Measurements from ENCODE around the gene RALGPS2.
A peak's percentile ranks its signal among the peaks of the same experiment; 100 is the strongest.
"Not testable (repeated sequence)": the region's sequence is repeated elsewhere in the genome, so short reads cannot be mapped to it uniquely, and the experiment has no call there.

RALGPS2 gene

DNA sequence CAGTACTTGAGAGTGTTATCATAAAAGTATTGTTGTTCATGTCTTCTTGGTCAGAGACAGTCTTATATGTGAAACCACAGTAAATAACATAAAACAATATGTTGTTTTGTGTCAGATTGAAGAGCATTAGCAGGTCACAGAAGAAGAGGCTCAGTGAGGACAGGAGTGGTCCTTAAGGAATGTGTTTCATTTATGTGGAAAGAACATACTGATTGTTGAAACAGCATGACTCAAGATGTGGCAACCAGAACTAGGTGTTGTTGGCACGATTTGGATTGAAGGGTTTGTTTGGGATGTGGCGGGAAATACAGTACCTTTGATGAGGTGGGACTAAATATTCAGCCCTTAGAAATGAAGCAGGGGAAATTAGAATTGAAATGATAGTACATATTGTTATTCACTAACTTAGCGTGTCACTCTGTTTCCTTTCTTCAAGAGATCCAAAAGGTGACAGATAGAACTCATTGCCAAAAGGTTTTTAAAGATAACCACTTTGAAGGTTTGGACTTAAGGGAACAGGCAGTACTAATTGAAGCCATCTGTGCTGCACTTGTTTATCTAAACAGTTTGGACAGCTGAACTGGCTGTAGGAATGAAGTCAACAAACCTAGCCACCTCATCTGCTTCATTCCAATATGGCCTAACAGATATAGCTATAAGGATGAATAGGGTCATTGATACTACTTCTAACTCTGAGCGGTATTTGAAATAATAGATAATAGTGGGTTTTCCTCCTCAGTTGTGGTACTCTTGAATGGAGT, 14.4 kb downstream of the RALGPS2 start:
- Mint-ChIP-seq H3K4me1 (peaks cover 54% of the 10 kb centered on the region), H3K36me3 (peaks cover 87% of the 10 kb centered on the region), H3K9me3 (peaks cover 4% of the 10 kb centered on the region), H3K4me3 (no peak overlapping the region), H3K27ac (peak overlapping the region; percentile 74), H3K27me3 (no peaks in the 10 kb centered on the region)
- ATAC-seq, result no peak

DNA sequence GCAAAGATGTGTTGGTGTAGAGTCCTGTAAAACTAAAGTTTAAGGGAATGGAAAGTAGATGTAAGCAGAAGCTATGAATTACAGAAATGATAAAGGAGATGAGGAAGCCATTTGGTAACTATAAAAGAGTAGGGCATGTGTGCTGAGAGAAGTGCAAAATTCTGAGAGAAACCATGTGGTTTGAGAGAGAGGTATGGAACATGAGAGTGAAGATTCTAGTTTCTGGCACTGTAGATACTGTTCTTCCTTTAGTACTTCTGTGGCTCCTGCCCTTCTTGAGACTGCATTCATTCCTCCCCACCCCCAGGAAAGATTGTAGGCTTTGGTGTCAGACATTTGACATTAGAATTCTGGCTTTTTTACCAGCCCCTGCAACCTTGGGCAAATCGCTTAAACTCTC, 15.4 kb downstream of the RALGPS2 start:
- H3K27me3 Mint-ChIP-seq, result no peaks in the 10 kb centered on the region
- ATAC-seq, result no peak
- H3K4me1 Mint-ChIP-seq, result peaks cover 54% of the 10 kb centered on the region
- H3K36me3 Mint-ChIP-seq, result peaks cover 89% of the 10 kb centered on the region
- H3K4me3 Mint-ChIP-seq, result no peak overlapping the region
- H3K9me3 Mint-ChIP-seq, result no peaks in the 10 kb centered on the region
- no peak overlapping the region for H3K27ac Mint-ChIP-seq

DNA sequence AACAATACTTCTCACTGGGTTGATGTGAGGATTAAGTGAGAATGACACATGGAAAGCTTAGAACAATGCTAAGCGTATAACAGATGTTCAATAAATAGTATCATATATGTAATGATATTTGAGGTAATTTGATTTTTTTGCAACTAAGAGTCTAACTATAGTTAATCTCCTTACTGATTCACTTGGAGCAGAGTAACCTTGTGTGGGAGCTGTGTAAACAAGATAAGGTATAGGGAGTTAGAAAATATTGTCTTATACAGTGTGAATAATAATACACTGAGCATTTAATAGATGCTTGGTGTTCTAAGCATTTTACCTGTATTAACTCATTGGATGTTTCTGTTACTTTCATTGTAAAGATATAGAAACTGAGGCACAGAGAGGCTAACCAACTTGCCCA, 15.9 kb downstream of the RALGPS2 start:
- no peak overlapping the region for H3K4me3 Mint-ChIP-seq
- H3K9me3 Mint-ChIP-seq, result no peaks in the 10 kb centered on the region
- ATAC-seq, result no peak
- no peaks in the 10 kb centered on the region for H3K27me3 Mint-ChIP-seq
- H3K4me1 Mint-ChIP-seq, result peaks cover 51% of the 10 kb centered on the region
- peaks cover 86% of the 10 kb centered on the region for H3K36me3 Mint-ChIP-seq
- H3K27ac Mint-ChIP-seq, result no peak overlapping the region

DNA sequence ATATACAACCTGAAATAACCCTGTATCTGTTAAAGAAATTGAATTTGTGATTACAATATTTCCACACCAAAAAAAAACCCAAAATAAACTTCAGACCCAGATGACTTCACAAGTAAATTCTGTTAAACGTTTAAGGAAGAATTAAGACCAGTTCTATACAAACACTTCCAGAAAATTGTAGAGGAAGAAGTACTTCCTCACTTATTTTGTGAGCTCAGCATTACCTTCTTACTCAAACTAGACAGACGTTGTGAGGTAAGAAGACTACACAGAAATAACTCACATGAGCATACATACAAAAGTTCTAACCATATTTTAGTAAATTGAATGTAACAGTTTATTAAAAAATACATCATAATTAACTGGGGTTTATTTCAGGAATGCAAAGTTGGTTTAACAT, 18.8 kb downstream of the RALGPS2 start:
- peaks cover 58% of the 10 kb centered on the region for H3K4me1 Mint-ChIP-seq
- peaks cover 77% of the 10 kb centered on the region for H3K36me3 Mint-ChIP-seq
- H3K4me3 Mint-ChIP-seq, result no peak overlapping the region
- ATAC-seq, result no peak
- no peak overlapping the region for H3K27ac Mint-ChIP-seq
- no peaks in the 10 kb centered on the region for H3K27me3 Mint-ChIP-seq
- H3K9me3 Mint-ChIP-seq, result no peaks in the 10 kb centered on the region

DNA sequence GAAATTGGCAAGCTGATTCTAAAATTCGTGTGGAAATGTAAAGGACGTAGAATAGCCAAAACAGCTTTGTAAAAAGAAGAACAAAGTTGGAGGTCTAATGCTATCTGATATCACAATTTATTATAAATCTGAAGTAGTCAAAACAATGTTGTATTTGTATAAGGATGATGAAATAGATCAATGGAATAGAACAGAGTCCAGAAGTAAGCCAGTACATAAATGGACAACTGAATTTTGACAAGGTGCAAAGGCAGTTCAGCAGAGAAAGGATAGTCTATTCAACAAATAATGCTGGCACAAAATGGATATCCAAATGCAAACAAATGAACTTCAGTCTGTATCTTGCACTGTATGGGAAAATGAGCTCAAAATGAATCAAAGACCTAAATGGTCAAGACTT, 20.2 kb downstream of the RALGPS2 start:
- H3K4me1 Mint-ChIP-seq, result peaks cover 57% of the 10 kb centered on the region

DNA sequence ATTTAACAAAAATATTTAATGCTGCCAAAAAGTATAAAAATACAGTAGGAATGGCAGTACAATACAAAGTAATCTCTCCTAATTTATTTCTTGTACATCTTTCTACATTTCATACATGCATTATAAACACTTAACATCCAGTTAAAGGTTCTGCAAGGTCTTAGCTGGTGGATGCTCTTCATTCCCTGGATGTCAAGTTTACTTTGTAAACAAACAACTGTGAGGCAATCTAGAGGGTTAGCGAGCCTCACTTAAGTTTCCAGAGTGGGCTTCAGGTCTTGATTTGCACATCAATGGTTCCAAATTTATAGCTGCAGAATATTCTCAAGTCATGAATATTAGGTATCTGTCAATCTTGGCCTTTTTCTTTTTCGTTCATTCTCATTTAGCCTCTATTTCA, 21.3 kb downstream of the RALGPS2 start:
- peaks cover 72% of the 10 kb centered on the region for H3K36me3 Mint-ChIP-seq
- peak overlapping the region; percentile 12 for H3K27ac Mint-ChIP-seq
- peaks cover 61% of the 10 kb centered on the region for H3K4me1 Mint-ChIP-seq
- ATAC-seq, result no peak
- H3K4me3 Mint-ChIP-seq, result no peak overlapping the region
- no peaks in the 10 kb centered on the region for H3K9me3 Mint-ChIP-seq
- H3K27me3 Mint-ChIP-seq, result no peaks in the 10 kb centered on the region

More for the DNA sequence above, 20.2 kb downstream of the RALGPS2 start:
- H3K36me3 Mint-ChIP-seq, result peaks cover 74% of the 10 kb centered on the region
- no peak overlapping the region for H3K4me3 Mint-ChIP-seq
- H3K27ac Mint-ChIP-seq, result peak overlapping the region; percentile 35
- H3K9me3 Mint-ChIP-seq, result no peaks in the 10 kb centered on the region
- H3K27me3 Mint-ChIP-seq, result no peaks in the 10 kb centered on the region
- no peak for ATAC-seq

DNA sequence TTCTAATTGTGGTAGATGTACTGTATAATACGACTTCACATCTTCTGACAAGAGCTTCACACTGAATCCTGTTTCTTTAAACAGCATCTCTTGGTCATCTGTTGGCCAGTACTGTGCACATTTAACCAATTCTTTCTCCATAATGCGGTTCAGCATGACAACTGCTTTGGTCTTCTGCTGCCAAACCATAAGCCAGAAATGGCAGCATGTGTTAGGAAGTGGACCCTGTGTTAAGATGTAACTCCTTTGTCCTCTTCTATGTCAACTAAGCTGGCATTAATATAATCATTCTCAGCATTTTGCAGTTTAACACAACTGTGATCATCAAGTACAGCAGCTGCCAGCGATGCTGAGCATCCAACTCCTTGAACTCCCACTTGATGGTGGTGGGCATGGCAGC, 22.3 kb downstream of the RALGPS2 start:
- peaks cover 58% of the 10 kb centered on the region for H3K4me1 Mint-ChIP-seq
- peaks cover 69% of the 10 kb centered on the region for H3K36me3 Mint-ChIP-seq
- ATAC-seq, H3K27me3 Mint-ChIP-seq, H3K9me3 Mint-ChIP-seq, H3K4me3 Mint-ChIP-seq: not testable (repeated sequence)
- peak overlapping the region; percentile 12 for H3K27ac Mint-ChIP-seq

DNA sequence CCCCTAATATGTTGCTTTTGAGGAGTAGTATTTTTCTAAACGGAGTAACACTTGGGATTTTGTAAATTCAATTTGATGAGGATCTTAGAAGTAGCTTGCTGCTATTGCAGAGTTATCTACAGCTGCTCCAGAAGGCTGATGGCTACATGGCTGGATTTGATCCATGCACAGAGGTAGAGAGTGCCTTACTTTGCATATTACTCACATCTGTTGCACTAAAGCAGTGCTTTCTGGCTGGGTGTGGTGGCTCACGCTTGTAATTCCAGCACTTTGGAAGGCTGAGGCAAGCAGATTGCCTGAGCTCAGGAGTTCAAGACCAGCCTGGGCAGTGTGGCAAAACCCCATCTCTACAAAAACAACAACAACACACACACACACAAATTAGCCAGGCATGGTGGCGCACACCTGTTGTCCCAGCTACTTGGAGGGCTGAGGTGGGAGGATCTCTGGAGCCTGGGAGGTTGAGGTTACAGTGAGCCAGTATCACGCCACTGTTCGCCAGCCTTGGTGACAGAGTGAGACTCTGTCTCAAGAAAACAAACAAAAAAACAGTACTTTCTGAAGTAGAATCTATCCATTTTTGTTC, 24.6 kb downstream of the RALGPS2 start:
- Mint-ChIP-seq H3K27ac (peak overlapping the region; percentile 59), H3K36me3 (peaks cover 69% of the 10 kb centered on the region), H3K4me1 (peaks cover 64% of the 10 kb centered on the region), H3K4me3 (no peak overlapping the region), H3K27me3 (no peaks in the 10 kb centered on the region), H3K9me3 (peaks cover 2% of the 10 kb centered on the region)
- ATAC-seq, result no peak

DNA sequence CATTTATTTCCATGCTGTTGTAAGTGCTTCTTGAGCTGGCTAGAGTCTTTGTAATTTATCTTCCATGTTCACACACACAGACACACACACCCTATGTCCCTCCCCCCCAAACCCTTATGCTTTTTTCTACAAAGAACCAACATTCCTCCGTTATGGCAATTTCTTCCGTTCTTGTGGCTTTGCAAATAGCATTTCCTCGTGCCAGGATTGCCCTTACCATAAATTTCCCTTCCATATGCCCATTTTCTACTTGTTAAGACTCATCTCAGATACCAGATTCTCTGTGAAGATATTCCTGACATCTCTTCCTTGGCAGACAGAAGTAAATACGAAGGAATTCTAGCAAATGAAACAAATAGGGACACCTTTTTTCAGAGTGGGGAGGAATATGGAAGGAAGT, 26.0 kb downstream of the RALGPS2 start:
- Mint-ChIP-seq H3K9me3 (peaks cover 11% of the 10 kb centered on the region), H3K27me3 (no peaks in the 10 kb centered on the region), H3K4me1 (peaks cover 63% of the 10 kb centered on the region), H3K4me3 (no peak overlapping the region), H3K36me3 (peaks cover 74% of the 10 kb centered on the region), H3K27ac (peak overlapping the region; percentile 69)
- no peak for ATAC-seq

DNA sequence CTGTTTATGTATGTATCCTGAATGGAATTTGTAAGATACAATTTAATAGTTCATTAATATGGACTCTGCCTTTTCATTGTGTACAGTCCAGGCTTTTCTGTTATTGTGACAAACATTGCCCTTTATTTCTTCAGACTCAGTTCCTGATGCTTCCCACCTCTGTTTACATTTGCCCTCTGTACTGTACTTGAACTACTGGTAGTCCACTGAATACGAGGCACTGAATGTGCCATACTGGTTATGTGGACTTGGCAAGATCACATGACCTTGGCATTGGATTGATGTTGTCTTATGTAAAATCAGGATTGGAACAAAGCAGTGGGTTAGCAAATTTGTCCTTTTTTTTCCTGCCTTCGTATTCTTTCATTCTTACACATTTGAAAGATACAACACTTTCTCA, 27.8 kb downstream of the RALGPS2 start:
- ATAC-seq, result no peak
- H3K4me1 Mint-ChIP-seq, result peaks cover 66% of the 10 kb centered on the region
- no peak overlapping the region for H3K4me3 Mint-ChIP-seq
- H3K27ac Mint-ChIP-seq, result peak overlapping the region; percentile 53
- H3K27me3 Mint-ChIP-seq, result no peaks in the 10 kb centered on the region
- H3K9me3 Mint-ChIP-seq, result peaks cover 21% of the 10 kb centered on the region
- H3K36me3 Mint-ChIP-seq, result peaks cover 78% of the 10 kb centered on the region

DNA sequence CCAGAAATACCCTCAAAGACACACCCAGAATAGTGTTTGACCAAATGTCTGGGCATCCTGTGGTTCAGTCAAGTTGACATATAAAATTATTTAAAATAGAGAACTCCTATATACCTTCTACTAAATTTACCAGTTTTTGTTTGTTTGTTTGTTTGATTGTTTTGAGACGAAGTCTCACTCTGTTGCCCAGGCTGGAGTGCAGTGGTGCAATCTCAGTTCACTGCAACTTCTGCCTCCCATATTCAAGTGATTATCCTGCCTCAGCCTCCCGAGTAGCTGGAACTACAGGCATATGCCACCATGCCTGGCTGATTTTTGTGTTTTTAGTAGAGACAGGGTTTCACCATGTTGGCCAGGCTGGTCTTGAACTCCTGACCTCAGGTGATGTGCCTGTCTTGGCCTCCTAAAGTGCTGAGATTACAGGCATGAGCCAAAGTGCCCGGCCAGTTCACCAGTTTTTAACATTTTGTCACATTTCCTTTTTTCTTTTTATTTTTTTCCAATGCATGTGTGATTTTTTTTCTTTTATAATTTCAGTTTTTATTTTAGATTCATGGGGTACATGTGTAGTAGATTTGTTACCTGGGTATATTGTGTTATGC, 29.7 kb downstream of the RALGPS2 start:
- H3K27ac Mint-ChIP-seq, H3K4me3 Mint-ChIP-seq, H3K27me3 Mint-ChIP-seq, ATAC-seq: not testable (repeated sequence)
- peaks cover 28% of the 10 kb centered on the region for H3K9me3 Mint-ChIP-seq
- peaks cover 70% of the 10 kb centered on the region for H3K4me1 Mint-ChIP-seq
- peaks cover 89% of the 10 kb centered on the region for H3K36me3 Mint-ChIP-seq

DNA sequence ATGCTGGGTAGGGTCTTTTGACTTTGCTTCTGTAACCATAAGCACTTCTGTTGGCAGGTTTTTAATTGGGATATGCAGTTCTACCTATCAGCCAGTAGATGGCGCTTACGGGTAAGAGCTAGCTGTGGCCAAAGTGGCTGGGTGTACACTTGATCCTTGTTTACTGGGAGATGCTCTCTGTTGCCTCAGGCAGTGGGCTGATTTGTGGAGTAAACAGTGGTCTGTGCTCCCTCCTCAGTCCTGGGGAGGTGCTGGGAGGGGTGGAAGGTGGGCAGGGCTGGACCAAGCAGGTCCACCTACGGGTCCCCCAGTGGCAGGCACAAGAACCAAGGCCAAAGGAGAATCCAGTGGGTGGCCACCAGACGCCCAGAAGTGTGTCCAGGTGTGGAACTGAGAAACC, 43.4 kb downstream of the RALGPS2 start:
- H3K4me3 Mint-ChIP-seq, result no peak overlapping the region
- peaks cover 76% of the 10 kb centered on the region for H3K36me3 Mint-ChIP-seq
- H3K27me3 Mint-ChIP-seq, result no peaks in the 10 kb centered on the region
- no peak for ATAC-seq
- H3K4me1 Mint-ChIP-seq, result peaks cover 49% of the 10 kb centered on the region
- H3K9me3 Mint-ChIP-seq, result peaks cover 29% of the 10 kb centered on the region
- peak overlapping the region; percentile 48 for H3K27ac Mint-ChIP-seq

DNA sequence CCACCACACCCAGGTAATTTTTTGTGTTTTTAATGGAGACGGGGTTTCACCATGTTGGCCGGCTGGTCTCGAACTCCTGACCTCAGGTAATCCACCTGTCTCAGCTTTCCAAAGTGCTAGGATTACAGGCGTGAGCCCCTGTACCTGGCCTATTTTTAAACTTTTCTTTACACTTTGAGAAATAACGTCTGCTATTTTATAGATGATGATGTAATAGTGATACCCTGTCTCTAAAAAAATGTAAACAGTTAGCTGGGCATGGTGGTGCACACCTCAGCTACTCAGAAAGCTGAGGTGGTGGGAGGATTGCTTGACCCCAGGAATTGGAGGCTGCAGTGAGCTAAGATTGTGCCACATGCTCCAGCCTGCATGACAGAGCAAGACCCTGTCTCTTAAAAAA, 47.9 kb downstream of the RALGPS2 start:
- Mint-ChIP-seq H3K9me3 (peaks cover 10% of the 10 kb centered on the region), H3K27ac (no peak overlapping the region), H3K4me1 (peaks cover 26% of the 10 kb centered on the region), H3K4me3 (no peak overlapping the region), H3K27me3 (no peaks in the 10 kb centered on the region), H3K36me3 (peaks cover 40% of the 10 kb centered on the region)
- ATAC-seq, result no peak

DNA sequence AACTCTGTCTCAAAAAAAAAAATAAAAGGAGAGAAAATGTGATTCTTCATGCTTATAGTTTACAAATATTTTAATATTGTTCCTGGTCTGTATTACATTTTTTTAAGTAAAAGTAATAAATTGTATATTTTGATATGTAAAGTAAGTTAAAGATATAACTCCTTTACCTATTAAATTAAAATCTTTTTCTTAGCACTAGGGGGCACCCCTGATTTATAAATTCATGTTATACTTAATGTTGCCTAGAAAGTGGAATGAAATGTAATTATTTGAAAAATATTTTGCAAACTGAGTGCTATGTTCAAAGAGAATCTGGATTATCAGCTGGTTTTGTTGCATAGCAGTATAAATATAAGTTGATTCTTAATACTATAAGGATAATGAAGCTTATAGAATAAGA, 49.2 kb downstream of the RALGPS2 start:
- ATAC-seq, result no peak
- H3K36me3 Mint-ChIP-seq, result peaks cover 30% of the 10 kb centered on the region
- H3K27me3 Mint-ChIP-seq, result no peaks in the 10 kb centered on the region
- no peak overlapping the region for H3K27ac Mint-ChIP-seq
- H3K4me3 Mint-ChIP-seq, result no peak overlapping the region
- H3K4me1 Mint-ChIP-seq, result peaks cover 18% of the 10 kb centered on the region
- peaks cover 2% of the 10 kb centered on the region for H3K9me3 Mint-ChIP-seq

DNA sequence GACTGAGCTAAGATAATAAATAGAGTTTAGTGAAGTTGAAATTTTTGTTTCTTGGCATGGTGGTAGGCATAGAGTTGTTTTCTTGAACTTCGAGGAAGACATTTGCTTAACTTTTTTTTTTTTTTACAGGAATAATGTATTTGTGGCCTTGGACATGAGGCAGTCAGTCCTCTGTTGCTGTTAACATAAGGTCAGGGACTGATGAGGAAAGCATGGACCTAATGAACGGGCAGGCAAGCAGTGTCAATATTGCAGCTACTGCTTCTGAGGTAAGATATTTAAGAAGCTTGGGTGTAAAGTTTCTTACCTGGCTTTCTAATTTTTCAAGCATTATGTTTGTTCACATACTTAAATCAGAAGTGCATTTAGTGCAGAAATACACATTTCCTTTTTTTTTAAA, 51.5 kb downstream of the RALGPS2 start:
- no peak overlapping the region for H3K27ac Mint-ChIP-seq
- no peaks in the 10 kb centered on the region for H3K9me3 Mint-ChIP-seq
- no peak for ATAC-seq
- no peak overlapping the region for H3K4me3 Mint-ChIP-seq
- no peaks in the 10 kb centered on the region for H3K27me3 Mint-ChIP-seq
- H3K36me3 Mint-ChIP-seq, result peaks cover 26% of the 10 kb centered on the region
- H3K4me1 Mint-ChIP-seq, result peaks cover 31% of the 10 kb centered on the region
